GM23338 (cell line): ENCODE measurements around the gene LRRC8B. TPM values are rescaled to one million over a fixed set of nuclear protein-coding genes. Genes with fewer than 3 reads are reported as not detected.

ENCODE experiments used
- ATAC-seq: fragments of 200-7000 bp; cut with Tn5 transposase; 3 replicates; pipeline ENCODE4 v1.9.1; 2020
- DNase-seq: peaks from one replicate; pipeline ENCODE4 v3.0.0-alpha.2; 2015; ENCODE audit warnings: low spot score
- H2AFZ ChIP-seq: fragments of 200-600 bp; sonication (generic); 2 replicates; pipeline ENCODE4 v1.8.0; 2016; ENCODE audit warnings: antibody characterized with exemption, mild to moderate bottlenecking, moderate library complexity
- H3F3A ChIP-seq: fragments of 200-600 bp; sonication (generic); replicated peaks from 2 replicates; pipeline ENCODE4 v1.8.0; 2017; ENCODE audit warnings: antibody characterized with exemption, mixed run types, low read depth
- H3K27ac ChIP-seq: fragments of 200-600 bp; sonication (generic); 2 replicates; pipeline ENCODE4 v1.6.1; 2016; ENCODE audit warnings: low read depth
- H3K27me3 ChIP-seq: fragments of 200-600 bp; sonication (generic); 2 replicates; pipeline ENCODE4 v1.8.0; 2016; ENCODE audit warnings: mild to moderate bottlenecking, mixed run types, moderate library complexity; ENCODE audit not compliant: insufficient read depth
- H3K36me3 ChIP-seq: fragments of 200-600 bp; sonication (generic); 2 replicates; pipeline ENCODE4 v1.8.0; 2016; ENCODE audit warnings: mild to moderate bottlenecking; ENCODE audit not compliant: insufficient read depth
- H3K4me1 ChIP-seq: fragments of 200-600 bp; sonication (generic); 2 replicates; pipeline ENCODE4 v1.8.0; 2016; ENCODE audit warnings: mild to moderate bottlenecking, moderate library complexity; ENCODE audit not compliant: insufficient read depth
- H3K4me2 ChIP-seq: fragments of 200-600 bp; sonication (generic); 2 replicates; pipeline ENCODE4 v1.7.1; 2017; ENCODE audit warnings: mixed run types
- H3K4me3 ChIP-seq: fragments of 200-600 bp; sonication (generic); 2 replicates; pipeline ENCODE4 v1.6.1; 2016; ENCODE audit warnings: mixed run types
- H3K79me2 ChIP-seq: fragments of 200-600 bp; sonication (generic); replicated peaks from 2 replicates; pipeline ENCODE4 v1.8.0; 2017; ENCODE audit warnings: mild to moderate bottlenecking; ENCODE audit not compliant: insufficient read depth
- H3K9me2 ChIP-seq: fragments of 200-600 bp; sonication (generic); 2 replicates; pipeline ENCODE4 v1.8.0; 2017; ENCODE audit not compliant: insufficient read depth
- H4K20me1 ChIP-seq: fragments of 200-600 bp; sonication (generic); replicated peaks from 2 replicates; pipeline ENCODE4 v1.8.0; 2017; ENCODE audit warnings: mild to moderate bottlenecking; ENCODE audit not compliant: insufficient read depth
- H3K27ac Mint-ChIP-seq: 2 replicates; pipeline ENCODE4 v1.8.0; 2020; ENCODE audit warnings: inconsistent platforms, mild to moderate bottlenecking, moderate library complexity, mixed read lengths
- H3K27me3 Mint-ChIP-seq: 3 replicates; pipeline ENCODE4 v1.8.0; 2022; ENCODE audit warnings: low read depth, mild to moderate bottlenecking, moderate library complexity, mixed read lengths, inconsistent platforms; ENCODE audit not compliant: insufficient read depth, poor library complexity
- H3K36me3 Mint-ChIP-seq: 3 replicates; pipeline ENCODE4 v1.8.0; 2021; ENCODE audit warnings: low read depth, mild to moderate bottlenecking, inconsistent platforms, moderate library complexity, mixed read lengths
- H3K4me1 Mint-ChIP-seq: 3 replicates; pipeline ENCODE4 v1.8.0; 2020; ENCODE audit warnings: mild to moderate bottlenecking, inconsistent platforms, mixed read lengths
- H3K4me3 Mint-ChIP-seq: 3 replicates; pipeline ENCODE4 v1.8.0; 2021; ENCODE audit warnings: moderate library complexity, mild to moderate bottlenecking, inconsistent platforms, mixed read lengths
- H3K9me3 Mint-ChIP-seq: 3 replicates; pipeline ENCODE4 v1.8.0; 2020; ENCODE audit warnings: moderate library complexity, mild to moderate bottlenecking, inconsistent platforms, mixed read lengths
- CREB1 ChIP-seq: fragments of 250-450 bp; sonication (Bioruptor Pico); IDR thresholded peaks from 2 replicates; pipeline ENCODE4 v1.5.0; 2020; ENCODE audit warnings: low read depth, mild to moderate bottlenecking, moderate library complexity
- EZH2 ChIP-seq: fragments of 200-600 bp; sonication (generic); IDR thresholded peaks from one replicate; pipeline ENCODE4 v1.8.0; 2017; ENCODE audit warnings: antibody characterized with exemption, mild to moderate bottlenecking, low read depth; ENCODE audit not compliant: unreplicated experiment
- EZH2phosphoT487 ChIP-seq: fragments of 200-600 bp; sonication (generic); IDR thresholded peaks from one replicate; pipeline ENCODE4 v1.8.1; 2018; ENCODE audit warnings: antibody characterized with exemption; ENCODE audit not compliant: unreplicated experiment
- JUNB ChIP-seq: IDR thresholded peaks from one replicate; pipeline ENCODE4 v1.6.1; 2016; ENCODE audit warnings: antibody characterized with exemption; ENCODE audit not compliant: unreplicated experiment
- NANOG ChIP-seq: IDR thresholded peaks from 2 replicates; pipeline ENCODE4 v1.6.1; 2016; ENCODE audit warnings: antibody characterized with exemption, borderline replicate concordance
- POLR2AphosphoS5 ChIP-seq: IDR thresholded peaks from 2 replicates; pipeline ENCODE4 v1.6.1; 2016; ENCODE audit warnings: antibody characterized with exemption, low read depth
- STAT1 ChIP-seq: IDR thresholded peaks from one replicate; pipeline ENCODE4 v1.6.1; 2016; ENCODE audit warnings: antibody characterized with exemption; ENCODE audit not compliant: unreplicated experiment
- ZNF114 ChIP-seq: fragments of 250-450 bp; sonication (Bioruptor Pico); IDR thresholded peaks from 2 replicates; pipeline ENCODE4 v1.5.0; 2020; ENCODE audit warnings: mild to moderate bottlenecking, moderate library complexity
- polyA plus RNA-seq: library from polyadenylated mRNA; unstranded; fragments of >200 nt; fragmentation: Nextera tagmentation; extraction: Ambion mirVana; gene quantifications from 2 replicates; pipeline ENCODE4 v1.2.1, GENCODE V29; 2016
- total RNA-seq: library from RNA; depleted of rRNA; stranded (reverse); fragments of >200 nt; shearing (Covaris generic); gene quantifications from 2 replicates; pipeline ENCODE4 v1.2.3, GENCODE V29; 2014
- TF ChIP-seq, protein P1 (sequence below): fragments of 250-450 bp; sonication (Bioruptor Pico); IDR thresholded peaks from 2 replicates; pipeline ENCODE4 v1.5.0; 2020; ENCODE audit warnings: mild to moderate bottlenecking, moderate library complexity
- TF ChIP-seq, protein P2 (sequence below): IDR thresholded peaks from 2 replicates; pipeline ENCODE4 v1.6.1; 2016; ENCODE audit warnings: antibody characterized with exemption
- TF ChIP-seq, protein P3 (sequence below), 2 experiments: fragments of 200-600 bp in 1 of 2; sonication (generic) in 1 of 2; conservative IDR thresholded peaks; 2 replicates each; pipeline versions ENCODE4 v1.5.1 to v1.6.1; 2016 to 2017; ENCODE audit warnings: antibody characterized with exemption in 2 of 2, low read depth in 2 of 2, mild to moderate bottlenecking in 2 of 2, moderate library complexity in 1 of 2
- TF ChIP-seq, protein P4 (sequence below): IDR thresholded peaks from one replicate; pipeline ENCODE4 v1.6.1; 2018; ENCODE audit warnings: antibody characterized with exemption; ENCODE audit not compliant: unreplicated experiment

The LRRC8B gene
- total and polyA plus RNA-seq, 2 experiments from 2014 or later, result 9.0 to 26.5 TPM

DNA sequence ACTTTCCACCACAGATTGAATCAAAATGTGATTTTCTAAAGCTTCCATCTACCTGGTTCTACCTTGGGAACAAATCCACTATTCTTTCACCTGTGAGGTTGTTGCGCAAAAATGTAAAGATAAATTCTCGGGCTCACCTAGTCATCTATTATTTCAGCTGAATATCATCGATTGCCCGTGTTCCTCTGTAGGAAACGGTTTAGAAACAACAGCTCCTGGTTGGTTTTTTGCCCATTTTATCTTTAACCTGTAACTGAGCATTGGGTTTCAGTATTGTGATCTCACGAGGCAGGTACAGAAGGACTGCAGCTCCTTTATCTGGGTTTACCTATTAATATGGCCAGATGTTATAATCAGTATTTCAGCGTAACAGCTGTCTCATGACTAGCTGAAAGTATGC lies 55.4 kb downstream of the LRRC8B start (continued):
- TF ChIP-seq, protein P1, sequence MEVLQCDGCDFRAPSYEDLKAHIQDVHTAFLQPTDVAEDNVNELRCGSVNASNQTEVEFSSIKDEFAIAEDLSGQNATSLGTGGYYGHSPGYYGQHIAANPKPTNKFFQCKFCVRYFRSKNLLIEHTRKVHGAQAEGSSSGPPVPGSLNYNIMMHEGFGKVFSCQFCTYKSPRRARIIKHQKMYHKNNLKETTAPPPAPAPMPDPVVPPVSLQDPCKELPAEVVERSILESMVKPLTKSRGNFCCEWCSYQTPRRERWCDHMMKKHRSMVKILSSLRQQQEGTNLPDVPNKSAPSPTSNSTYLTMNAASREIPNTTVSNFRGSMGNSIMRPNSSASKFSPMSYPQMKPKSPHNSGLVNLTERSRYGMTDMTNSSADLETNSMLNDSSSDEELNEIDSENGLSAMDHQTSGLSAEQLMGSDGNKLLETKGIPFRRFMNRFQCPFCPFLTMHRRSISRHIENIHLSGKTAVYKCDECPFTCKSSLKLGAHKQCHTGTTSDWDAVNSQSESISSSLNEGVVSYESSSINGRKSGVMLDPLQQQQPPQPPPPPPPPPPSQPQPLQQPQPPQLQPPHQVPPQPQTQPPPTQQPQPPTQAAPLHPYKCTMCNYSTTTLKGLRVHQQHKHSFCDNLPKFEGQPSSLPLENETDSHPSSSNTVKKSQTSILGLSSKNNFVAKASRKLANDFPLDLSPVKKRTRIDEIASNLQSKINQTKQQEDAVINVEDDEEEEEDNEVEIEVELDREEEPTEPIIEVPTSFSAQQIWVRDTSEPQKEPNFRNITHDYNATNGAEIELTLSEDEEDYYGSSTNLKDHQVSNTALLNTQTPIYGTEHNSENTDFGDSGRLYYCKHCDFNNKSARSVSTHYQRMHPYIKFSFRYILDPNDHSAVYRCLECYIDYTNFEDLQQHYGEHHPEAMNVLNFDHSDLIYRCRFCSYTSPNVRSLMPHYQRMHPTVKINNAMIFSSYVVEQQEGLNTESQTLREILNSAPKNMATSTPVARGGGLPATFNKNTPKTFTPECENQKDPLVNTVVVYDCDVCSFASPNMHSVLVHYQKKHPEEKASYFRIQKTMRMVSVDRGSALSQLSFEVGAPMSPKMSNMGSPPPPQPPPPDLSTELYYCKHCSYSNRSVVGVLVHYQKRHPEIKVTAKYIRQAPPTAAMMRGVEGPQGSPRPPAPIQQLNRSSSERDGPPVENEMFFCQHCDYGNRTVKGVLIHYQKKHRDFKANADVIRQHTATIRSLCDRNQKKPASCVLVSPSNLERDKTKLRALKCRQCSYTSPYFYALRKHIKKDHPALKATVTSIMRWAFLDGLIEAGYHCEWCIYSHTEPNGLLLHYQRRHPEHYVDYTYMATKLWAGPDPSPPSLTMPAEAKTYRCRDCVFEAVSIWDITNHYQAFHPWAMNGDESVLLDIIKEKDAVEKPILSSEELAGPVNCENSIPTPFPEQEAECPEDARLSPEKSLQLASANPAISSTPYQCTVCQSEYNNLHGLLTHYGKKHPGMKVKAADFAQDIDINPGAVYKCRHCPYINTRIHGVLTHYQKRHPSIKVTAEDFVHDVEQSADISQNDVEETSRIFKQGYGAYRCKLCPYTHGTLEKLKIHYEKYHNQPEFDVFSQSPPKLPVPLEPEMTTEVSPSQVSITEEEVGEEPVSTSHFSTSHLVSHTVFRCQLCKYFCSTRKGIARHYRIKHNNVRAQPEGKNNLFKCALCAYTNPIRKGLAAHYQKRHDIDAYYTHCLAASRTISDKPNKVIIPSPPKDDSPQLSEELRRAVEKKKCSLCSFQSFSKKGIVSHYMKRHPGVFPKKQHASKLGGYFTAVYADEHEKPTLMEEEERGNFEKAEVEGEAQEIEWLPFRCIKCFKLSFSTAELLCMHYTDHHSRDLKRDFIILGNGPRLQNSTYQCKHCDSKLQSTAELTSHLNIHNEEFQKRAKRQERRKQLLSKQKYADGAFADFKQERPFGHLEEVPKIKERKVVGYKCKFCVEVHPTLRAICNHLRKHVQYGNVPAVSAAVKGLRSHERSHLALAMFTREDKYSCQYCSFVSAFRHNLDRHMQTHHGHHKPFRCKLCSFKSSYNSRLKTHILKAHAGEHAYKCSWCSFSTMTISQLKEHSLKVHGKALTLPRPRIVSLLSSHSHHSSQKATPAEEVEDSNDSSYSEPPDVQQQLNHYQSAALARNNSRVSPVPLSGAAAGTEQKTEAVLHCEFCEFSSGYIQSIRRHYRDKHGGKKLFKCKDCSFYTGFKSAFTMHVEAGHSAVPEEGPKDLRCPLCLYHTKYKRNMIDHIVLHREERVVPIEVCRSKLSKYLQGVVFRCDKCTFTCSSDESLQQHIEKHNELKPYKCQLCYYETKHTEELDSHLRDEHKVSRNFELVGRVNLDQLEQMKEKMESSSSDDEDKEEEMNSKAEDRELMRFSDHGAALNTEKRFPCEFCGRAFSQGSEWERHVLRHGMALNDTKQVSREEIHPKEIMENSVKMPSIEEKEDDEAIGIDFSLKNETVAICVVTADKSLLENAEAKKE, result no peak
- TF ChIP-seq, protein P2, sequence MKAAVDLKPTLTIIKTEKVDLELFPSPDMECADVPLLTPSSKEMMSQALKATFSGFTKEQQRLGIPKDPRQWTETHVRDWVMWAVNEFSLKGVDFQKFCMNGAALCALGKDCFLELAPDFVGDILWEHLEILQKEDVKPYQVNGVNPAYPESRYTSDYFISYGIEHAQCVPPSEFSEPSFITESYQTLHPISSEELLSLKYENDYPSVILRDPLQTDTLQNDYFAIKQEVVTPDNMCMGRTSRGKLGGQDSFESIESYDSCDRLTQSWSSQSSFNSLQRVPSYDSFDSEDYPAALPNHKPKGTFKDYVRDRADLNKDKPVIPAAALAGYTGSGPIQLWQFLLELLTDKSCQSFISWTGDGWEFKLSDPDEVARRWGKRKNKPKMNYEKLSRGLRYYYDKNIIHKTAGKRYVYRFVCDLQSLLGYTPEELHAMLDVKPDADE, result no peak
- TF ChIP-seq POLR2AphosphoS5, result no peak

DNA sequence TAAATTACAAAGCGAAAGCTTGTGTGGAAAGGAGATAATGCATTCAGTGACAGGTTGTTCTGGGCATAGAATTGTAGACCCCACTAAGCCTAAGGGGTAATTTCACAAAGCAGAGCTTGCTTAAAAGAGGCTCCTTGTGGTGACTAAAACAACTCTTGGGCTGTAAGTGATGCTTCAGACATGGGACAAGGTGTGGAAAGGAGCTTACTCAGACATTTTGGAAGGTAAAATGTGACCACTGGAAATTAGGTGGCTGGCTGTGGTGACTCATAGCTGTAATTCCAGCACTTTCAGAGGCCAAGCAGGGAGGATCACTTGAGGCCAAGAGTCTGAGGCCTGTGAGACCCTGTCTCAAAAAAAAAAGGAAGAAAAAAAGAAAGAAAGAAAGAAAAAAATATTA lies 57.2 kb downstream of the LRRC8B start:
- Histone ChIP-seq H3K4me1 (peaks cover 9% of the 10 kb centered on the region; the same call in 1 of the 2 replicates), H3K4me2 (no peak overlapping the region), H3K36me3 (peaks cover 19% of the 10 kb centered on the region; the same call in 1 of the 2 replicates), H3F3A (no peaks in the 10 kb centered on the region), H4K20me1 (peaks cover 17% of the 10 kb centered on the region), H3K27ac (no peak overlapping the region), H3K79me2 (peaks cover 21% of the 10 kb centered on the region; the same call in 1 of the 2 replicates), H2AFZ (no peak overlapping the region), H3K9me2 (no peaks in the 10 kb centered on the region), H3K4me3 (no peak overlapping the region), H3K27me3 (no peaks in the 10 kb centered on the region)
- no peak for ATAC-seq
- Mint-ChIP-seq H3K27ac (no peak overlapping the region), H3K36me3 (peaks cover 24% of the 10 kb centered on the region), H3K27me3 (no peaks in the 10 kb centered on the region), H3K4me1 (peaks cover 9% of the 10 kb centered on the region), H3K4me3 (no peak overlapping the region), H3K9me3 (no peaks in the 10 kb centered on the region)
- DNase-seq, result no peak
- TF ChIP-seq, protein P2, result no peak
- TF ChIP-seq NANOG (no peak), POLR2AphosphoS5 (no peak), CREB1 (CRISPR knock-in tag) (no peak), EZH2 (no peak), JUNB (no peak), EZH2phosphoT487 (no peak), STAT1 (no peak), ZNF114 (no peak)
- TF ChIP-seq, protein P3, sequence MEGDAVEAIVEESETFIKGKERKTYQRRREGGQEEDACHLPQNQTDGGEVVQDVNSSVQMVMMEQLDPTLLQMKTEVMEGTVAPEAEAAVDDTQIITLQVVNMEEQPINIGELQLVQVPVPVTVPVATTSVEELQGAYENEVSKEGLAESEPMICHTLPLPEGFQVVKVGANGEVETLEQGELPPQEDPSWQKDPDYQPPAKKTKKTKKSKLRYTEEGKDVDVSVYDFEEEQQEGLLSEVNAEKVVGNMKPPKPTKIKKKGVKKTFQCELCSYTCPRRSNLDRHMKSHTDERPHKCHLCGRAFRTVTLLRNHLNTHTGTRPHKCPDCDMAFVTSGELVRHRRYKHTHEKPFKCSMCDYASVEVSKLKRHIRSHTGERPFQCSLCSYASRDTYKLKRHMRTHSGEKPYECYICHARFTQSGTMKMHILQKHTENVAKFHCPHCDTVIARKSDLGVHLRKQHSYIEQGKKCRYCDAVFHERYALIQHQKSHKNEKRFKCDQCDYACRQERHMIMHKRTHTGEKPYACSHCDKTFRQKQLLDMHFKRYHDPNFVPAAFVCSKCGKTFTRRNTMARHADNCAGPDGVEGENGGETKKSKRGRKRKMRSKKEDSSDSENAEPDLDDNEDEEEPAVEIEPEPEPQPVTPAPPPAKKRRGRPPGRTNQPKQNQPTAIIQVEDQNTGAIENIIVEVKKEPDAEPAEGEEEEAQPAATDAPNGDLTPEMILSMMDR (conservative IDR thresholded peaks at IDR 0.05; ENCODE audit: low read depth in 2 of 2), result no peak
- TF ChIP-seq, protein P4, sequence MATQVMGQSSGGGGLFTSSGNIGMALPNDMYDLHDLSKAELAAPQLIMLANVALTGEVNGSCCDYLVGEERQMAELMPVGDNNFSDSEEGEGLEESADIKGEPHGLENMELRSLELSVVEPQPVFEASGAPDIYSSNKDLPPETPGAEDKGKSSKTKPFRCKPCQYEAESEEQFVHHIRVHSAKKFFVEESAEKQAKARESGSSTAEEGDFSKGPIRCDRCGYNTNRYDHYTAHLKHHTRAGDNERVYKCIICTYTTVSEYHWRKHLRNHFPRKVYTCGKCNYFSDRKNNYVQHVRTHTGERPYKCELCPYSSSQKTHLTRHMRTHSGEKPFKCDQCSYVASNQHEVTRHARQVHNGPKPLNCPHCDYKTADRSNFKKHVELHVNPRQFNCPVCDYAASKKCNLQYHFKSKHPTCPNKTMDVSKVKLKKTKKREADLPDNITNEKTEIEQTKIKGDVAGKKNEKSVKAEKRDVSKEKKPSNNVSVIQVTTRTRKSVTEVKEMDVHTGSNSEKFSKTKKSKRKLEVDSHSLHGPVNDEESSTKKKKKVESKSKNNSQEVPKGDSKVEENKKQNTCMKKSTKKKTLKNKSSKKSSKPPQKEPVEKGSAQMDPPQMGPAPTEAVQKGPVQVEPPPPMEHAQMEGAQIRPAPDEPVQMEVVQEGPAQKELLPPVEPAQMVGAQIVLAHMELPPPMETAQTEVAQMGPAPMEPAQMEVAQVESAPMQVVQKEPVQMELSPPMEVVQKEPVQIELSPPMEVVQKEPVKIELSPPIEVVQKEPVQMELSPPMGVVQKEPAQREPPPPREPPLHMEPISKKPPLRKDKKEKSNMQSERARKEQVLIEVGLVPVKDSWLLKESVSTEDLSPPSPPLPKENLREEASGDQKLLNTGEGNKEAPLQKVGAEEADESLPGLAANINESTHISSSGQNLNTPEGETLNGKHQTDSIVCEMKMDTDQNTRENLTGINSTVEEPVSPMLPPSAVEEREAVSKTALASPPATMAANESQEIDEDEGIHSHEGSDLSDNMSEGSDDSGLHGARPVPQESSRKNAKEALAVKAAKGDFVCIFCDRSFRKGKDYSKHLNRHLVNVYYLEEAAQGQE, result no peak
